Measurements from ENCODE around the gene RAMP3. TPM values are rescaled to one million over a fixed set of nuclear protein-coding genes. Genes with fewer than 3 reads are reported as not detected.

RAMP3 gene
- total and polyA plus RNA-seq, 7 donors = 9.9 to 18.0 (median 16.3) TPM

GRCh38 chr7:45145881-45146280 lies 11.7 kb upstream of the RAMP3 start:
- intact Hi-C loops (cut with DNase I) = no loop called here
- Histone ChIP-seq H3K4me3 (no peak overlapping the region), H3K27me3 (ENCODE audit: insufficient read depth in 3 of 3, low read length in 2 of 3) (peaks cover 0 to 8% (median 3%) of the 10 kb centered on the region in 3 donors), H3K27ac (no peak overlapping the region), H3K9me3 (no peaks in the 10 kb centered on the region), H3K4me1 (no peaks in the 10 kb centered on the region), H3K36me3 (ENCODE audit: insufficient read depth in 1 of 2, low read depth in 1 of 2) (no peaks in the 10 kb centered on the region)
- peak in 1 of 2 donors; percentile 21 for DNase-seq
- 75 to 86% (median 79%) methylated on average over 7 of the region's 7 CpGs for WGBS, 3 donors
- no peak for TF ChIP-seq CTCF (IDR thresholded peaks at IDR 0.05)
- no peak for ATAC-seq

- H3K27ac ChIP-seq = no peak overlapping the region
- no peaks in the 10 kb centered on the region for H3K36me3 ChIP-seq (ENCODE audit: insufficient read depth in 1 of 2, low read depth in 1 of 2)
- TF ChIP-seq CTCF (IDR thresholded peaks at IDR 0.05) = no peak
- intact Hi-C loops (cut with DNase I) = no loop called here
- H3K4me3 ChIP-seq = no peak overlapping the region
- DNase-seq (peak in 1 of 2 donors; percentile 36), ATAC-seq (no peak)
- no peaks in the 10 kb centered on the region for H3K9me3 ChIP-seq
- 72 to 82% (median 79%) methylated on average over 19 of the region's 19 CpGs for whole genome bisulfite sequencing, 3 donors
- H3K27me3 ChIP-seq (ENCODE audit: insufficient read depth in 3 of 3, low read length in 2 of 3) = peaks cover 0 to 8% (median 3%) of the 10 kb centered on the region in 3 donors
- H3K4me1 ChIP-seq = no peaks in the 10 kb centered on the region
Measured at GRCh38 chr7:45146531-45147379, 10.8 kb upstream of the RAMP3 start.

GRCh38 chr7:45147858-45148652 lies 9.5 kb upstream of the RAMP3 start:
- Histone ChIP-seq H3K27me3 (ENCODE audit: insufficient read depth in 3 of 3, low read length in 2 of 3) (peaks cover 0 to 8% (median 3%) of the 10 kb centered on the region in 3 donors), H3K36me3 (ENCODE audit: insufficient read depth in 1 of 2, low read depth in 1 of 2) (no peaks in the 10 kb centered on the region), H3K4me3 (no peak overlapping the region), H3K9me3 (no peaks in the 10 kb centered on the region), H3K4me1 (no peaks in the 10 kb centered on the region), H3K27ac (no peak overlapping the region)
- ATAC-seq = peak in 1 of 4 donors; percentile 45
- intact Hi-C loops (cut with DNase I) = no loop called here
- peak in 1 of 2 donors; percentile 32 for DNase-seq
- WGBS, 3 donors = 48 to 60% (median 52%) methylated on average over 31 to 32 of the region's 32 CpGs
- no peak for TF ChIP-seq CTCF (IDR thresholded peaks at IDR 0.05)

- Histone ChIP-seq H3K4me1 (no peaks in the 10 kb centered on the region), H3K9me3 (no peaks in the 10 kb centered on the region), H3K4me3 (no peak overlapping the region), H3K36me3 (ENCODE audit: insufficient read depth in 1 of 2, low read depth in 1 of 2) (no peaks in the 10 kb centered on the region), H3K27me3 (ENCODE audit: insufficient read depth in 3 of 3, low read length in 2 of 3) (peaks cover 0 to 8% (median 3%) of the 10 kb centered on the region in 3 donors), H3K27ac (no peak overlapping the region)
- 74 to 78% (median 75%) methylated on average over 10 of the region's 10 CpGs for WGBS, 3 donors
- ATAC-seq = no peak
- no peak for DNase-seq
- no peak for TF ChIP-seq CTCF (IDR thresholded peaks at IDR 0.05)
- intact Hi-C loops (cut with DNase I) = no loop called here
Measured at GRCh38 chr7:45148653-45148973, 9.0 kb upstream of the RAMP3 start.

Measured in psoas muscle (tissue), 8 donors.